AG04449 (cell line): ENCODE results near the gene SLC43A1.
A peak's percentile ranks its signal among the peaks of the same experiment; 100 is the strongest.

Source experiments
- CTCF ChIA-PET: fragments of 350-600 bp; formaldehyde crosslinking; extraction: SDS; loops from one replicate; lab custom pipeline; 2021; ENCODE audit warnings: antibody characterized with exemption; lab: Yijun Ruan, JAX
- POLR2A ChIA-PET: fragments of 400-600, 350-600 bp; formaldehyde crosslinking; extraction: SDS; loops from one replicate; lab custom pipeline; 2020; ENCODE audit warnings: antibody characterized with exemption, inconsistent platforms; lab: Yijun Ruan, JAX
- DNase-seq: peaks from one replicate; pipeline ENCODE4 v3.0.0-alpha.2; 2010; ENCODE audit warnings: low read depth, low spot score
- H3K4me3 ChIP-seq: 2 replicates; pipeline ENCODE4 v1.5.1; 2011; ENCODE audit warnings: low read depth, mild to moderate bottlenecking, control low read depth, low read length
- TF ChIP-seq, protein P1 (sequence below): IDR thresholded peaks from one replicate; pipeline ENCODE4 v1.5.1; 2011; ENCODE audit warnings: mild to moderate bottlenecking, moderate library complexity, low read length, control low read depth, inconsistent platforms; ENCODE audit not compliant: insufficient read depth; ENCODE audit errors: missing control alignments

Gene SLC43A1

DNA sequence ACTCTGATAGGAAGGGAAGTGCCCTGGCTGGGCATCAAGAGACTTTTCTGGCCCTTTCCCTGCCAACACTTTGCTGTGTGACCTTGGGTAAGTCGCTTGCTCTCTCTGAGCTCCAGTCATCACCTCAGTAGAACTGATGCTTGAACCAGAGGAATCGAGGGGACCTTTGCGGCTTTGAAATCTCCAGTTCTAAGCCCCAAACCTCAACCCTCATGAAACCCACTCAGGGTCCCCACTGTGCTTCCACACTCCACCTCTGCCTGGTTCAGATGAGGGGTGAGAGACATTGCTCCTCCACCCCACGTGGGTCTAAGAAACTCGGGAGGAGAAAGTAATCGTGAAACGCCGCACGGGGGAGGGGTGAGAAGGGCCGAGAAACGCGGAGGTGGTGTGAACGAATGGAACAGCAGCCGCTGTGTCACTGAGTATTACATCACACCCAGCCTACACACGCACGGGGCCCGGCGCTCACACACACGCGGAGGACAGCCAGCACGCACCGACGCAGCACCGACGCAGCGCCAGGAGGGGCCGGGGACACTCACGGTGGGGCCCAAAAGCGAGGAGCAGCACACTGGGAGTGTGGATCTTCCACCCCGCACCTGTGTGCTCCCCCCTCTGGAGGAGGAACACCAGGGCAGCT is 50.8 kb downstream of the SLC43A1 start:
- ChIA-PET CTCF (interaction anchor here (1.2 to 8.8 kb wide), 6 partner anchors 7 to 63 kb away, joined by 5 to 125 read pairs (median 11); no protein-coding TSS in a partner anchor), POLR2A (no interaction called here)
- TF ChIP-seq, protein P1, sequence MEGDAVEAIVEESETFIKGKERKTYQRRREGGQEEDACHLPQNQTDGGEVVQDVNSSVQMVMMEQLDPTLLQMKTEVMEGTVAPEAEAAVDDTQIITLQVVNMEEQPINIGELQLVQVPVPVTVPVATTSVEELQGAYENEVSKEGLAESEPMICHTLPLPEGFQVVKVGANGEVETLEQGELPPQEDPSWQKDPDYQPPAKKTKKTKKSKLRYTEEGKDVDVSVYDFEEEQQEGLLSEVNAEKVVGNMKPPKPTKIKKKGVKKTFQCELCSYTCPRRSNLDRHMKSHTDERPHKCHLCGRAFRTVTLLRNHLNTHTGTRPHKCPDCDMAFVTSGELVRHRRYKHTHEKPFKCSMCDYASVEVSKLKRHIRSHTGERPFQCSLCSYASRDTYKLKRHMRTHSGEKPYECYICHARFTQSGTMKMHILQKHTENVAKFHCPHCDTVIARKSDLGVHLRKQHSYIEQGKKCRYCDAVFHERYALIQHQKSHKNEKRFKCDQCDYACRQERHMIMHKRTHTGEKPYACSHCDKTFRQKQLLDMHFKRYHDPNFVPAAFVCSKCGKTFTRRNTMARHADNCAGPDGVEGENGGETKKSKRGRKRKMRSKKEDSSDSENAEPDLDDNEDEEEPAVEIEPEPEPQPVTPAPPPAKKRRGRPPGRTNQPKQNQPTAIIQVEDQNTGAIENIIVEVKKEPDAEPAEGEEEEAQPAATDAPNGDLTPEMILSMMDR = no peak
- no peak for DNase-seq
- no peak overlapping the region for H3K4me3 ChIP-seq

DNA sequence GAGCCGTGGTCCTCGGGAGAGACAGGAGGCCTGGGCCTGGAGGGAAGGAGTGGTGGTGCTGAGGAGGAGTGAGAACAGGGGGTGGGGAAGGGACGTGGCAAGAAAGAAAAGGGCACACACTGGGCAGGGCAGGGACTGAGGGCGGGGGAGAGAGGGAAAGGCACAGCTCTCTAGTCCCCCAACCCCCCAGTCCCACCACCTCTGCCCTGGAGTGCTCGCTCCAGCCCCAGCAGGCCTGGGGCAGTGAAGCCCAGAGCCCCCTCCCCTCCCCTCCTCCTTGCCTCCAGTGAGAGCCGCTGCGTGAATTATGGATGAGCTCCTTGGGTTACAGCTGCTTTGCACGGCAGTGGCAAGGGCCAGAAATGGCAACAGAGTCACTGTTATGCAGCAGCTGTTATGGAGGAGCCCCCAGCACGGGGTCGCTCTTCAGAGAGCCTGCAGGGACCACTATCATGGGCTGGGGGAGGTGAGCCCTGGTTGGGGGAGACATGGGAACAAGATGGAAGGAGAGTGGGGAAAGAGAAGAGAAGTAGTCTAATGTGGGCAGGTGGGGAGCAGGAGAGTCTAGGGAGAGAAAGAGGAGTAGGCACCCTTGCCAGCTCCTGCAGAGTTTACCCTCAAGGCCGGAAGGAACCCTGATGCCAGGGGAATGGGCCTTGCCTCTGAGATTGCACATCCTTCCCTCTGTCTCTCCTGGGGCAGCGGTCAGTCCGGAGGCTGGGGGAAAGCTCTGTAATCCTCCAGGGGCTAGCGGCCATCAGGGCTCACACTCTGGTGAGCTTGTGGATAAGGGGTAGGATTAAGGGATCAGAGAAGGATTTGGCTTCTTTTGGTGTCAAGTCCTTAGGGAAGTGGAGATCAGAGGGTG is 51.6 kb downstream of the SLC43A1 start:
- ChIA-PET CTCF (interaction anchor here (0.7 to 8.8 kb wide), 7 partner anchors 7 to 177 kb away, joined by 4 to 125 read pairs (median 6); no protein-coding TSS in a partner anchor), POLR2A (no interaction called here)
- H3K4me3 ChIP-seq = no peak overlapping the region
- DNase-seq = no peak
- TF ChIP-seq, protein P1 = no peak

DNA sequence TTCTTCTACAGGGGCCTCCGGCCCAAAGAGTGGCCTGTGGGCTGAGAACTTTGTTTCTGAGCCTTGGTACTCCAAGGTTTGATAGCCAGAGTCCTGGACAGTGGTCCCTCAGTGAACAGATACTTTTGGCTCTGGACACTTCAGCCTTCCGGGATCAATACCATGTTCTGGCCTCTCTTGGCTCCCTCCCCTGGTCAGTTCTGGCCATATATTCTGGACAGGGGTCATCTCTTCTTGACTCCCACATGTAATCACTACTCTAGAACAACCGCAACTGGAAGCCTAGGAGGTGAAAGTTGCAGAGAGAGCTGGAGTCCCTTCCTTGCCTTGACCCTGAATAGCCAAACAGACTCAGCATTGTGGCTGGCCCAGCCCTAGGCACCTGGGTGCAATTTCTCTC is 52.9 kb downstream of the SLC43A1 start:
- ChIA-PET CTCF (interaction anchor here (1.3 to 8.8 kb wide), 5 partner anchors 9 to 181 kb away, joined by 4 to 188 read pairs (median 125); no protein-coding TSS in a partner anchor), POLR2A (no interaction called here)
- TF ChIP-seq, protein P1 = no peak
- DNase-seq = no peak
- H3K4me3 ChIP-seq = no peak overlapping the region

DNA sequence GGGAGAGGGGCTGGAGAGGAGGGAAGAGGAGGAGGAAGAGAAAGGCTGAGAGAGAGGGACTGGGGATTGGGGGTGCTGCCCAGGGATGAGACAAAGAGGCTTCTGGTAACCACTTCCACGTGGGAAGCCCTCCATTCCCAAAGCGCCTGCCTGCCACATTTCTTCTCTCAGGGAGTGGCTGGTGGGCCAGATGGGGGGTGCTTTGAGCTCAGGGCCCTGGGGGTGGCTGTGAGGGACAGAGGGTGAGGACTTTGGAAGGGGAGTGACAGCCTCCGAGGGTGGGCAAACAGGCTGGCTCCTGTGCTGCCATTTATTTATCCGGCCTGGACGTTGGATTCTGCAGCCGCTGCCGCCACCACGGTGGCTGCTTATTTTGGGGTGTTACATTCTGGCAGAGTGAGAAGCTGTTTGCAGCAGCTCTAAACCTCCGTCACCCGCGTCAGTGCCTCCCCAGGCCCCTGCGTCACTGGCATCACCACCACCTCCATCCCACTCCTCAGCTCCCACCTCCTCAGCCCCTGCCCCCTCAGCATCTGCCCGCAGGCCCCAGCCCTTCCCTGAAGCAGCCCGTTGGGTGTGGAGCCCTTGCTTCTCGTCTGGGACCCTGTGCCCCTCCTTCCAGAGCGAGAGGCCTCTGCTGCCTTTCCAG is 53.5 kb downstream of the SLC43A1 start:
- ChIA-PET POLR2A (no interaction called here), CTCF (interaction anchor here (1.5 to 11.8 kb wide), 6 partner anchors 9 to 182 kb away, joined by 5 to 400 read pairs (median 132); partner anchors contain the start of gene TIMM10)
- TF ChIP-seq, protein P1 = no peak
- no peak for DNase-seq
- H3K4me3 ChIP-seq = no peak overlapping the region

- TF ChIP-seq, protein P1 = no peak
- CTCF ChIA-PET = interaction anchor here (0.8 to 11.8 kb wide), 17 partner anchors 10 to 1066 kb away, joined by 3 to 400 read pairs (median 7); partner anchors contain the start of genes SLC43A1 and TIMM10
- DNase-seq = no peak
- POLR2A ChIA-PET = no interaction called here
- peak overlapping the region; percentile 34 for H3K4me3 ChIP-seq
Observed at GRCh38 chr11:57460758-57461749, 54.4 kb downstream of the SLC43A1 start.
